ENCODE data around the gene COL23A1.
A peak's percentile ranks its signal among the peaks of the same experiment; 100 is the strongest.

COL23A1 gene

DNA sequence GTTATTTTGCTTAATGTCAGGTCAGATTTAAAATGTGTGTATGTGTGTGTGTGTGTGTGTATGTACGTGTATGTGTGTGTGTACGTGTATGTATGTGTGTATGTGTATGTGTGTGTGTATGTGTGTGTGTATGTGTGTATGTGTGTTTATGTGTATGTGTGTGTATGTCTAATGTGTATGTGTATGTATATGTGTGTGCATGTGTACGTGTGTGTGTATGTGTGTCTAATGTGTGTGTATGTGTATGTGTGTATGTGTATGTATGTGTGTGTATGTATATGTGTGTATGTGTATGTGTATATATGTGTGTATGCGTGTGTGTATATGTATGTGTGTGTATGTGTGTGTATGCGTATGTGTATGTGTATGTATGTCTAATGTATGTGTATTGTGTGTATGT lies 232.5 kb downstream of the COL23A1 start:
- TF ChIP-seq, protein P1, sequence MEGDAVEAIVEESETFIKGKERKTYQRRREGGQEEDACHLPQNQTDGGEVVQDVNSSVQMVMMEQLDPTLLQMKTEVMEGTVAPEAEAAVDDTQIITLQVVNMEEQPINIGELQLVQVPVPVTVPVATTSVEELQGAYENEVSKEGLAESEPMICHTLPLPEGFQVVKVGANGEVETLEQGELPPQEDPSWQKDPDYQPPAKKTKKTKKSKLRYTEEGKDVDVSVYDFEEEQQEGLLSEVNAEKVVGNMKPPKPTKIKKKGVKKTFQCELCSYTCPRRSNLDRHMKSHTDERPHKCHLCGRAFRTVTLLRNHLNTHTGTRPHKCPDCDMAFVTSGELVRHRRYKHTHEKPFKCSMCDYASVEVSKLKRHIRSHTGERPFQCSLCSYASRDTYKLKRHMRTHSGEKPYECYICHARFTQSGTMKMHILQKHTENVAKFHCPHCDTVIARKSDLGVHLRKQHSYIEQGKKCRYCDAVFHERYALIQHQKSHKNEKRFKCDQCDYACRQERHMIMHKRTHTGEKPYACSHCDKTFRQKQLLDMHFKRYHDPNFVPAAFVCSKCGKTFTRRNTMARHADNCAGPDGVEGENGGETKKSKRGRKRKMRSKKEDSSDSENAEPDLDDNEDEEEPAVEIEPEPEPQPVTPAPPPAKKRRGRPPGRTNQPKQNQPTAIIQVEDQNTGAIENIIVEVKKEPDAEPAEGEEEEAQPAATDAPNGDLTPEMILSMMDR (conservative IDR thresholded peaks at IDR 0.05; ENCODE audit: low read depth, low read length), result no peak
- DNase-seq (ENCODE audit: low read depth), result no peak
- no peak overlapping the region for H3K4me3 ChIP-seq (ENCODE audit: low read depth, low read length)

DNA sequence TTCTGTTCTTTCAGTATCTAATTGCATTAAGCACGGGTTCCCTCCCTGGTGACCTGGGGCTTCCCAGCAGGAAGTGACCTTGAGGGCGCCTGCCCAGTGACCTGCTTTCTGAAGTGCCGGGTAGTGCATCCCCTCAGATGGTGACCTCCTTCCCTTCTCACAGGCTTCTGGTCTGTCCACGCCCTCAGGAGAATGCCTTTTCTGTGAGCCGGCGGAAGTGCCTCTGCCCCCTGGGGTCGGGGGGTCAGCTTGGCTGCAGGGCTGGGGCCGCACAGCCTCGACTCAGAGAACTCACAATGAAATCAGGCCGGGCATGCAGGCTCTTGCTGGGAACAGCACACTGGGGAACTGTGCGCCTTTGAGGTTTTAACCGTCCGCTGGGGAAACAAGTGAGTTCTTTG lies 233.1 kb downstream of the COL23A1 start:
- no peak overlapping the region for H3K4me3 ChIP-seq (ENCODE audit: low read depth, low read length)
- peak; percentile 11 for DNase-seq (ENCODE audit: low read depth)
- TF ChIP-seq, protein P1 (conservative IDR thresholded peaks at IDR 0.05; ENCODE audit: low read depth, low read length), result no peak

DNA sequence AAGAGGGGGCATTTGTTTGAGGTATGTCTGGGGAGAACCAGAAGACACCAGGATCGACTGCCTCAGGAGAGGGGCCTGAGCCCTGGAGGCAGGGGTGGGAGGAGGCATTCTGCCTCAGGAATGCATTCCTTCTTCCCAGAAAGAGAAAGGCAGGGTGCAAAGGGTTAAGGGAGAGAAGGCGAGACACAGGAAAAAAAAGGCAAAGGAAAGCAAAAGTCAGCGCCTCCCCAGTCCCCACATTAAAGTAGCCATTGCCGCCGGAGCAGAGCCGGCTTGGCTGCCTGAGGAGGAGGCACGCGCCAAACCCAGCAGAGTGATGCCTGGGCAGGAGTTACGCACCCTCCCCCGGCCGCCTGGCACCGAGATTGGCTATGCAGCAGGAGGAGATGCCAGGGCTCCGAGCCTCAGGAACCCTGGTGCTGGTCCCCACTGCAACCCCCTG lies 233.7 kb downstream of the COL23A1 start:
- DNase-seq (ENCODE audit: low read depth), result no peak
- TF ChIP-seq, protein P1 (conservative IDR thresholded peaks at IDR 0.05; ENCODE audit: low read depth, low read length), result no peak

DNA sequence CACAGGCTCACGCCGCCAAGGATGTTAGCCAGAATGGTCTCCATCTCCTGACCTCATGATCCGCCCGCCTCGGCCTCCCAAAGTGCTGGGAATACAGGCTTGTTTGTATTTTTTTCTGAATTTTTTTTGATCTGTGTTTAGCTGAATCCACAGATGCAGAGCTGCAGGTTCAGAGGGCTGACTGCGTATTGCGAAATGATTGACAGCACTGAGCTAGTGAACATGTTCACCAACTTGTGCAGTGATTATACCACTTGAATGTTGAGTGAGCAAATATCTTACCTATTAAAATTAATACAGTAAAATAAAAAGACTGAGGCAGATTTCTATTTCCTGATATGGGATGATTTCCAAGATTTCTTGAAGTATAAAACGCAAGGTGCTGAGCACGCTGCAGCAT lies 234.5 kb downstream of the COL23A1 start:
- H3K4me3 ChIP-seq (ENCODE audit: low read depth, low read length), result no peak overlapping the region
- no peak for DNase-seq (ENCODE audit: low read depth)
- TF ChIP-seq, protein P1 (conservative IDR thresholded peaks at IDR 0.05; ENCODE audit: low read depth, low read length), result no peak

More for the DNA sequence above, 233.7 kb downstream of the COL23A1 start:
- H3K4me3 ChIP-seq (ENCODE audit: low read depth, low read length), result no peak overlapping the region

DNA sequence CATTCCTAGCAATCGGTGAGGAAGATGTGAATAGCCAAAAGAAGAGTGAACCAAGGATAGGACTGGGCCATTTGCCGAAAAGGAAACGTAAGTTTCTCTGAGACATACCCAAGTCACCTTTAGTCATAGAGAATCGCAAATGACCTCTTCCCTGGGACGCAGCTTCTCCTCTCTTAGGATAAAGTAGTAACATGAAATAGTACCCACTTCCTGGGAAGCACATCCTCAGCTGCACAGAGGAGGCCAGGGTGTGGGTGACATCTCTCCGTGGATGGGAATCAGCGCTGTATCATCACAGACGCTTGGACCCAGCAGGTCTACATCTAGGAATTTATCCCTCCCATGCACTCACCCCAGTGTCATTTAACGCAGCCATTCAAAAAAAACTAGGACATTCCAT lies 236.7 kb downstream of the COL23A1 start:
- no peak overlapping the region for H3K4me3 ChIP-seq (ENCODE audit: low read depth, low read length)
- TF ChIP-seq, protein P1 (conservative IDR thresholded peaks at IDR 0.05; ENCODE audit: low read depth, low read length), result no peak
- no peak for DNase-seq (ENCODE audit: low read depth)

DNA sequence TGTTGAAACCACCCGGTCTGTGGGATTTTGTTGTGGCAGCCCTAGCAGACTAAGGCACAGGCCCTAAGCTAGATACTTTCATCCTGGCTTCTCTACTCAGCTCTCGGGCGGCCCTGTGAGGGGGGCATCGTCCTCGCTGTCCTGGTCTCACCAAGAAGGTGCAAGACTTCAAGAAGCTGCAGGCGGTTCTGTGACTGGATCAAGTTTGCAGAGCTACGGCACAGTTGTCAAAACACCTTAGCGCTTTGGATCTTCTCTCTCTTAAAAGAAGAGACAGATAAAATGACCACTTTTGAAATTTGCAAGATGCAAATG lies 238.2 kb downstream of the COL23A1 start:
- no peak for DNase-seq (ENCODE audit: low read depth)
- H3K4me3 ChIP-seq (ENCODE audit: low read depth, low read length), result no peak overlapping the region
- TF ChIP-seq, protein P1 (conservative IDR thresholded peaks at IDR 0.05; ENCODE audit: low read depth, low read length), result no peak

DNA sequence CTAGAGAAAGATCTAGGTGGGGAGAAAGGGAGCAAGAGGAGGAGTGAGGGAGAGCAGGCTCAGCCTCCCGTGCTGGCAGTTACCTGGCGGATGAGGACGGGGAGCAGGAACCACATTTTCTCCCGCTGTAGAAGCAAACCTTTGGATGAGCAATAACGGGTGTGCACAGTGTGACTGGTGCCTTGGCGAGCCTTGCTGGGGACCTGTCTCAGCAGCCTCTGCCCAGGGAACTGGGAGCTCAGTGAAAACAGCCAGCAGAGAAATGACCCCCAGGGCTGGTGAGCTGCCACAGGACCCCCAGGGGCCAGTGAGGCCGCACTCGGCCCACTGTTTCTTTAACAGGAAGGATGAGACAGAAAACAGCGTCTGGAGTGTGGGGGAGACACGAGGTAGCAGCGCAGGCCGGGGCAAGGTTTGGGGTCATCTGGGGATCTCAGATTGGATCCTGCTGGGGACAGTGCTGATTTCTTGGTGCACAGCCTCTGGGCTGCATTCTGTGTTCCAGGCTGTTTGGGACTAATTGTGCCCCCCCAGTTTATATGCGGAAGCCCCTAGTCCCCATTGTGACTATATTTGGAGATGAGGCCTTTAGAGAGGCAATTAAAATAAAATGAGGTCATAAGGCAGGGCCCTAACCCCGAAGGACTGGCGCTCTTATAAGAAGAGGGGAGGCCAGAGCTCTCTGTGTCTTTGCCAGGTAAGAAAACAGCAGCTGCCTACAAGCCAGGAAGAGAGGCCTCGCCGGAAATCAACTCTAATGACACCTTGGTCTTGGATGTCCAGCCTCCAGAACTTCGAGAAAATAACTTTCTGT lies 238.8 kb downstream of the COL23A1 start:
- H3K4me3 ChIP-seq (ENCODE audit: low read depth, low read length), result no peak overlapping the region
- TF ChIP-seq, protein P1 (conservative IDR thresholded peaks at IDR 0.05; ENCODE audit: low read depth, low read length), result no peak
- no peak for DNase-seq (ENCODE audit: low read depth)
